Measurements from ENCODE around the gene MORN5. TPM values are rescaled to one million over a fixed set of nuclear protein-coding genes. Genes with fewer than 3 reads are reported as not detected.

MORN5 gene
- total and polyA plus RNA-seq, 9 of the 15 experiments (the other 6 are each of a cell fraction or from before 2014, with no cell fraction given): not detected

DNA sequence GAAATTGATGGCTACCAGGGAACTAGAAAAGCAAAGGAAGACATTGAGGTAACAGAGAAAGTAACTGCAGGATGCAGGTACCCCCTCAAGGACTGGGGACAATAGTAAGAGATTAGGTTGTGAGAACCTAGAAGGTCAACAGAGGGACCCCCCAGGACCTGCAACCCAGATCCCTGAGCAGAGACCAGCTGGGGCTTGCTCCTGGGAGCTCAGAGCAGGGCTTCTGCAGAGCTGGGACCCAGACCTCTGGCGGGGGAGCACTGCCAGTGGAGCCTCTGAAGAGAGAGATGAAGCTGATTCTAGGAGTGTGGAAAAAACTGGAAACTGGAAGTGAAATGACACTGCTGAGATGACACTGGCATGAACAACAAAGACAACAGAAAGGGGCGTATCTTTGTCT lies 17.2 kb downstream of the MORN5 start:
- Histone ChIP-seq H3K27ac (ENCODE audit: extremely low read depth, low read depth, low read length) (no peak overlapping the region), H3K4me2 (ENCODE audit: insufficient read depth, low read length) (no peak overlapping the region), H3K27me3 (ENCODE audit: control insufficient read depth in 2 of 2, insufficient read depth in 2 of 2, low read length in 2 of 2) (no peaks in the 10 kb centered on the region), H3K9me1 (ENCODE audit: control insufficient read depth, insufficient read depth, low read length) (no peaks in the 10 kb centered on the region), H3K79me2 (ENCODE audit: control insufficient read depth, insufficient read depth, low read length) (no peaks in the 10 kb centered on the region), H3K4me3 (no peak overlapping the region), H3K9me3 (replicated peaks; ENCODE audit: control insufficient read depth, insufficient read depth, low read depth, low read length) (no peaks in the 10 kb centered on the region), H3K36me3 (ENCODE audit: control insufficient read depth, insufficient read depth, low read length) (no peaks in the 10 kb centered on the region), H3K9ac (ENCODE audit: insufficient read depth in 1 of 2, low read depth in 2 of 2, low read length in 2 of 2) (no peak overlapping the region), H2AFZ (ENCODE audit: low read depth, low read length) (no peak overlapping the region), H3K4me1 (replicated peaks in 1 of 2; ENCODE audit: control insufficient read depth in 2 of 2, insufficient read depth in 2 of 2, low read length in 2 of 2) (peaks cover 7 to 27% of the 10 kb centered on the region in 2 experiments; a peak in 3 of 5 replicates), H4K20me1 (replicated peaks; ENCODE audit: control insufficient read depth, insufficient read depth, low read length) (no peaks in the 10 kb centered on the region)
- no TSS peak for BruUV-seq (replicated peaks)
- FAIRE-seq (no peak), ATAC-seq (no peak), DNase-seq (ENCODE audit: extremely low read depth in 1 of 4, low spot score in 3 of 4) (no peak)
- in situ Hi-C loops (cut with MboI) (no loop called here), intact Hi-C loops (cut with micrococcal nuclease) (no loop called here)
- CTCF ChIA-PET (ENCODE audit: low intra/inter-chr PET ratio): no interaction called here
- POLR2A ChIA-PET: interaction anchor here (0.7 to 1.5 kb wide), 2 partner anchors 11 to 96 kb away, joined by 3 to 4 read pairs; no protein-coding TSS in a partner anchor
- WGBS (ENCODE audit: insufficient coverage, low coverage, missing lambda C conversion rate): 47% methylated on average over 2 of the region's 2 CpGs
- no peak for TF ChIP-seq HNRNPLL (IDR thresholded peaks at IDR 0.05; ENCODE audit: low read depth, low read length, poor library complexity, severe bottlenecking)
- TF ChIP-seq, protein P1, sequence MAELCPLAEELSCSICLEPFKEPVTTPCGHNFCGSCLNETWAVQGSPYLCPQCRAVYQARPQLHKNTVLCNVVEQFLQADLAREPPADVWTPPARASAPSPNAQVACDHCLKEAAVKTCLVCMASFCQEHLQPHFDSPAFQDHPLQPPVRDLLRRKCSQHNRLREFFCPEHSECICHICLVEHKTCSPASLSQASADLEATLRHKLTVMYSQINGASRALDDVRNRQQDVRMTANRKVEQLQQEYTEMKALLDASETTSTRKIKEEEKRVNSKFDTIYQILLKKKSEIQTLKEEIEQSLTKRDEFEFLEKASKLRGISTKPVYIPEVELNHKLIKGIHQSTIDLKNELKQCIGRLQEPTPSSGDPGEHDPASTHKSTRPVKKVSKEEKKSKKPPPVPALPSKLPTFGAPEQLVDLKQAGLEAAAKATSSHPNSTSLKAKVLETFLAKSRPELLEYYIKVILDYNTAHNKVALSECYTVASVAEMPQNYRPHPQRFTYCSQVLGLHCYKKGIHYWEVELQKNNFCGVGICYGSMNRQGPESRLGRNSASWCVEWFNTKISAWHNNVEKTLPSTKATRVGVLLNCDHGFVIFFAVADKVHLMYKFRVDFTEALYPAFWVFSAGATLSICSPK (IDR thresholded peaks at IDR 0.05; ENCODE audit: borderline replicate concordance): no peak
- TF ChIP-seq BCL6 (CRISPR knock-in tag; IDR thresholded peaks at IDR 0.05): no peak
- TF ChIP-seq, protein P2, sequence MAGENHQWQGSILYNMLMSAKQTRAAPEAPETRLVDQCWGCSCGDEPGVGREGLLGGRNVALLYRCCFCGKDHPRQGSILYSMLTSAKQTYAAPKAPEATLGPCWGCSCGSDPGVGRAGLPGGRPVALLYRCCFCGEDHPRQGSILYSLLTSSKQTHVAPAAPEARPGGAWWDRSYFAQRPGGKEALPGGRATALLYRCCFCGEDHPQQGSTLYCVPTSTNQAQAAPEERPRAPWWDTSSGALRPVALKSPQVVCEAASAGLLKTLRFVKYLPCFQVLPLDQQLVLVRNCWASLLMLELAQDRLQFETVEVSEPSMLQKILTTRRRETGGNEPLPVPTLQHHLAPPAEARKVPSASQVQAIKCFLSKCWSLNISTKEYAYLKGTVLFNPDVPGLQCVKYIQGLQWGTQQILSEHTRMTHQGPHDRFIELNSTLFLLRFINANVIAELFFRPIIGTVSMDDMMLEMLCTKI (IDR thresholded peaks at IDR 0.05; ENCODE audit: partially characterized antibody): no peak
- TF ChIP-seq CHCHD3 (CRISPR knock-in tag; IDR thresholded peaks at IDR 0.05): no peak
- no peak for TF ChIP-seq SMC3 (conservative IDR thresholded peaks at IDR 0.05; ENCODE audit: insufficient read depth, low read depth, low read length)
- TF ChIP-seq NBN (IDR thresholded peaks at IDR 0.05; ENCODE audit: low read depth): no peak
- no peak for TF ChIP-seq CBX8 (IDR thresholded peaks at IDR 0.05; ENCODE audit: borderline replicate concordance, extremely low read depth, low read depth, low read length, poor library complexity, severe bottlenecking)
- no peak for TF ChIP-seq JUND (IDR thresholded peaks at IDR 0.05; ENCODE audit: borderline replicate concordance, low read depth, low read length)
- TF ChIP-seq JUND (tag; IDR thresholded peaks at IDR 0.05; ENCODE audit: borderline replicate concordance, low read depth, low read length): no peak
- TF ChIP-seq ZNF311 (CRISPR knock-in tag; IDR thresholded peaks at IDR 0.05): no peak
- no peak for TF ChIP-seq TARDBP (IDR thresholded peaks at IDR 0.05)
- no peak for TF ChIP-seq ARHGAP35 (IDR thresholded peaks at IDR 0.05; ENCODE audit: partially characterized antibody)
- TF ChIP-seq ZNF274 (IDR thresholded peaks at IDR 0.05; ENCODE audit: borderline replicate concordance, low read depth, low read length): no peak

All from K562 (cell line).